Right lobe of liver (tissue), 6 donors: ENCODE data around the gene GCLC. TPM values are rescaled to one million over a fixed set of nuclear protein-coding genes. Genes with fewer than 3 reads are reported as not detected.

Experiments
- ATAC-seq, 4 donors: fragments of 200-7000 bp; cut with Tn5 transposase; one replicate each; pipeline ENCODE4 v1.9.1; 2020; ENCODE audit warnings: mild to moderate bottlenecking in 4 of 4, moderate library complexity in 4 of 4
- DNase-seq, 3 donors: peaks; one replicate each; pipeline ENCODE4 v3.0.0-alpha.2; 2020
- H3K27ac ChIP-seq, 3 donors: fragments of 200-600 bp; one replicate each; pipeline ENCODE4 v1.8.0; 2022
- H3K27me3 ChIP-seq, 2 donors: fragments of 200-600 bp; one replicate each; pipeline ENCODE4 v1.8.0; 2022
- H3K36me3 ChIP-seq, 4 donors: fragments of 200-600 bp; sonication (generic) in 1 of 4; one replicate each; pipeline versions ENCODE4 v1.5.1 to v1.8.0; 2017 to 2022; ENCODE audit warnings: control low read depth in 1 of 4
- H3K4me1 ChIP-seq, 4 donors: fragments of 200-600 bp; sonication (generic) in 1 of 4; one replicate each; pipeline versions ENCODE4 v1.5.1 to v1.8.0; 2017 to 2022; ENCODE audit warnings: control low read depth in 1 of 4
- H3K4me3 ChIP-seq, 3 donors: fragments of 200-600 bp; one replicate each; pipeline ENCODE4 v1.8.0; 2022
- H3K9me3 ChIP-seq, 4 donors: fragments of 200-600 bp; sonication (generic) in 1 of 4; one replicate each; pipeline versions ENCODE4 v1.5.1 to v1.8.0; 2017 to 2022; ENCODE audit warnings: control low read depth in 1 of 4
- POLR2A ChIP-seq: fragments of 450-650 bp; IDR thresholded peaks from one replicate; pipeline ENCODE4 v1.6.1; 2017; ENCODE audit warnings: antibody characterized with exemption, mild to moderate bottlenecking
- WGBS: methylation state at CpG from one replicate; pipeline ENCODE4 v1.1.6; 2018; ENCODE audit warnings: low coverage, low lambda C conversion rate; ENCODE audit not compliant: insufficient coverage; ENCODE audit errors: missing lambda C conversion rate; 5-methylcytosine and 5-hydroxymethylcytosine counted together
- intact Hi-C, 2 donors: fragments of 100-400 bp; cut with DNase I; formaldehyde crosslinking; loops; one replicate each; pipeline versions ENCODE4 v1.11.2 to v1.14.1; 2022
- total RNA-seq, 6 experiments: library from RNA; depleted of rRNA in 2 of 6; stranded (reverse); fragments of >200 nt in 2 of 6; fragmentation: NEBNext Ultra II Directional in 3 of 6; extraction: Animal tissue kit (Norgen Biotek cat#: 25700) in 3 of 6; gene quantifications; one replicate each; pipeline versions ENCODE4 v1.1.0 to v1.2.4, GENCODE V29; 2016 to 2023
- TF ChIP-seq, protein P1 (sequence below), 4 donors: fragments of 200-600 bp in 3 of 4; fragments of 450-650 bp in 1 of 4; IDR thresholded peaks; one replicate each; pipeline versions ENCODE4 v1.5.1 to v1.8.0; 2016 to 2022; ENCODE audit warnings: antibody characterized with exemption in 4 of 4, mild to moderate bottlenecking in 2 of 4
- donor health status: DM: no; HTN: yes; CAD: no.
- donor health status: DM: no; HTN: no; CAD: no.
- donor health status: DM: no; HTN: no; CAD: no.
- donor health status: DM: no; HTN: yes; CAD: no.
- donor health status: DM: no; HTN: yes; CAD: no.

Gene GCLC
- total RNA-seq, 6 experiments from 2014 or later: 56.8 to 140 (median 103) TPM

DNA sequence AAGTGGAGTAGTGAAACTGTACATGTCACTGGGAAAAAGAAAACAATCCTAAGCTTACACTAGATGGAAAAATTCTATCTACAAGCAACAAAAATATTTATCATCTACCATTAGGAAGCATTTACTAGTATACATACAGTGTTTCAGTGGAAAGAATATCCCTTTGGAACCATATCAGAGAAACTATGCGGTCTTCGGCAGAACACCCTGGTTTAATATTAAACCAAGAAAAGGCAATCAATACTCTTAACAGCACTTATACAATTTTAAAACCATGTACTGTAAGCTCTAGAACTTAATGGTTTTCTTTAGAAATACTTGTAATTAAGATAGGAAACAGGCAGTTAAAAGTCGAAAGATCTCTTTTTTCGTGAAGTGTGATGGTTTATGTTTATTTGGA, 32.3 kb downstream of the GCLC start:
- peaks cover 0 to 58% (median 17%) of the 10 kb centered on the region in 4 donors for H3K4me1 ChIP-seq
- TF ChIP-seq, protein P1, sequence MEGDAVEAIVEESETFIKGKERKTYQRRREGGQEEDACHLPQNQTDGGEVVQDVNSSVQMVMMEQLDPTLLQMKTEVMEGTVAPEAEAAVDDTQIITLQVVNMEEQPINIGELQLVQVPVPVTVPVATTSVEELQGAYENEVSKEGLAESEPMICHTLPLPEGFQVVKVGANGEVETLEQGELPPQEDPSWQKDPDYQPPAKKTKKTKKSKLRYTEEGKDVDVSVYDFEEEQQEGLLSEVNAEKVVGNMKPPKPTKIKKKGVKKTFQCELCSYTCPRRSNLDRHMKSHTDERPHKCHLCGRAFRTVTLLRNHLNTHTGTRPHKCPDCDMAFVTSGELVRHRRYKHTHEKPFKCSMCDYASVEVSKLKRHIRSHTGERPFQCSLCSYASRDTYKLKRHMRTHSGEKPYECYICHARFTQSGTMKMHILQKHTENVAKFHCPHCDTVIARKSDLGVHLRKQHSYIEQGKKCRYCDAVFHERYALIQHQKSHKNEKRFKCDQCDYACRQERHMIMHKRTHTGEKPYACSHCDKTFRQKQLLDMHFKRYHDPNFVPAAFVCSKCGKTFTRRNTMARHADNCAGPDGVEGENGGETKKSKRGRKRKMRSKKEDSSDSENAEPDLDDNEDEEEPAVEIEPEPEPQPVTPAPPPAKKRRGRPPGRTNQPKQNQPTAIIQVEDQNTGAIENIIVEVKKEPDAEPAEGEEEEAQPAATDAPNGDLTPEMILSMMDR (IDR thresholded peaks at IDR 0.05): no peak
- no peak for TF ChIP-seq POLR2A
- H3K9me3 ChIP-seq: no peaks in the 10 kb centered on the region
- intact Hi-C loops: no loop called here
- 29% methylated on average over 4 of the region's 4 CpGs for WGBS
- H3K27ac ChIP-seq: peak overlapping the region in 2 of 3 donors; percentile 65 to 80
- ATAC-seq: peak; percentile 33 to 60 (median 41)
- H3K36me3 ChIP-seq: peaks cover 0 to 38% (median 0%) of the 10 kb centered on the region in 4 donors
- no peak for DNase-seq
- H3K4me3 ChIP-seq: peak overlapping the region in 2 of 3 donors; percentile 6 to 37
- H3K27me3 ChIP-seq: no peaks in the 10 kb centered on the region

DNA sequence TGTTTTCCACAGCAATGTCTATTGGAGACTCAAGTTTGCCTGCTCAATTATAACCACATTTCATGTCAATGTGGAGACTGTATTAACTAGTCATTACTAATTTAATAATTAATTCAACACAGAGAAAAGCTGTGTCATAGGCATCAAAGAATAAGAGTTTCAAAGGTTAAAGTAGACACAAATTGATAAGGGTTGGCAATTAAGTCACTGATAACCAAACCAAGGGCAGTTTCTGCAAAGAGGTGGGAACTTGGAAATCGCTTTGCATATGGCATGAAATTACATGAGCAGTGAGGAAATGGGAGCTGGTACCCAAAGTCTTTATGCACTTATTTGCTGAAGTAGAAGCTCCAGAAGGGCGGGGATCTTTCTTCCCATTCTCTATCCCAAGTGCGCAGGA, 34.2 kb downstream of the GCLC start:
- Histone ChIP-seq H3K36me3 (peaks cover 0 to 51% (median 8%) of the 10 kb centered on the region in 4 donors), H3K9me3 (no peaks in the 10 kb centered on the region), H3K27me3 (no peaks in the 10 kb centered on the region), H3K4me1 (peaks cover 0 to 41% (median 11%) of the 10 kb centered on the region in 4 donors), H3K4me3 (no peak overlapping the region), H3K27ac (no peak overlapping the region)
- intact Hi-C loops: no loop called here
- DNase-seq: no peak
- ATAC-seq: no peak
- 97% methylated on average over 3 of the region's 3 CpGs for WGBS
- TF ChIP-seq POLR2A: no peak
- TF ChIP-seq, protein P1 (IDR thresholded peaks at IDR 0.05): no peak

DNA sequence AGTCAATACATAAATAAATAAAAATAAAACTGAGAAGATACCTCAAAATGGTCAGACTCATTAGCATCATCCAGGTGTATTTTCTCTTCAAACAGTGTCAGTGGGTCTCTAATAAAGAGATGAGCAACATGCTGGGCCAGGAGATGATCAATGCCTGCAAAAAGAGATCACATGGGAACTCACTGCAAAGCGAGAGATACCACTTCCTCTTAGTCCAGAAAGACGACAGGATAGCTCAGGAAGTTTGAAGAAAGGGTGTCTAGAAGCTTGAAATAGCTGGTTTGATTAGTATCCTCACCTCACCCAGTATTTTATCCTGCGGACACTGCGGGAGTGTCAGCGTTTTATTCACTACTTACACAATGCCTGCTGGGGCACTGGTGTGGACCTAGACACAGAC, 38.0 kb downstream of the GCLC start:
- Histone ChIP-seq H3K4me3 (no peak overlapping the region), H3K27ac (no peak overlapping the region), H3K9me3 (no peaks in the 10 kb centered on the region), H3K4me1 (peaks cover 0 to 18% (median 4%) of the 10 kb centered on the region in 4 donors), H3K27me3 (no peaks in the 10 kb centered on the region), H3K36me3 (peaks cover 0 to 85% (median 17%) of the 10 kb centered on the region in 4 donors)
- ATAC-seq (no peak), DNase-seq (no peak)
- intact Hi-C loops: loop anchor here in 1 of 2 donors (10.0 kb wide), 1 partner anchor 158 kb away; the partner anchor contains the start of gene KLHL31
- WGBS: 78% methylated on average over 5 of the region's 5 CpGs
- TF ChIP-seq, protein P1 (IDR thresholded peaks at IDR 0.05): no peak
- no peak for TF ChIP-seq POLR2A

GRCh38 chr6:53504512-53504911, 40.4 kb downstream of the GCLC start:
- WGBS: no CpG with 5 or more reads among the region's 3 CpGs
- no peak overlapping the region for H3K27ac ChIP-seq
- DNase-seq (peak; percentile 22 to 61 (median 52)), ATAC-seq (peak; percentile 68 to 84 (median 76))
- peaks cover 0 to 8% (median 4%) of the 10 kb centered on the region in 4 donors for H3K4me1 ChIP-seq
- peaks cover 0 to 99% (median 24%) of the 10 kb centered on the region in 4 donors for H3K36me3 ChIP-seq
- TF ChIP-seq, protein P1 (IDR thresholded peaks at IDR 0.05): no peak
- TF ChIP-seq POLR2A: no peak
- no peaks in the 10 kb centered on the region for H3K9me3 ChIP-seq
- no peaks in the 10 kb centered on the region for H3K27me3 ChIP-seq
- H3K4me3 ChIP-seq: no peak overlapping the region
- intact Hi-C loops: loop anchor here in 1 of 2 donors (10.0 kb wide), 1 partner anchor 160 kb away; the partner anchor contains the start of gene KLHL31
